Trophoblast cell (in vitro differentiated cells and primary cell): Measurements from ENCODE around the gene FOXD4L3.
"Not testable (repeated sequence)": the region's sequence is repeated elsewhere in the genome, so short reads cannot be mapped to it uniquely, and the experiment has no call there.

Experiments used
- DNase-seq, 2 donors: peaks; one replicate each; pipeline ENCODE4 v3.0.0-alpha.2; 2016
- H2AFZ ChIP-seq: 2 replicates; pipeline ENCODE4 v1.6.1; 2013; ENCODE audit warnings: low read length, moderate library complexity, mild to moderate bottlenecking; ENCODE audit not compliant: insufficient read depth, poor library complexity
- H2AK5ac ChIP-seq: 2 replicates; pipeline ENCODE4 v1.6.1; 2013; ENCODE audit warnings: mild to moderate bottlenecking, low read length
- H2BK120ac ChIP-seq: 2 replicates; pipeline ENCODE4 v1.6.1; 2013; ENCODE audit warnings: low read length, mild to moderate bottlenecking, moderate library complexity; ENCODE audit not compliant: insufficient read depth, poor library complexity
- H2BK12ac ChIP-seq: 2 replicates; pipeline ENCODE4 v1.6.1; 2013; ENCODE audit warnings: mild to moderate bottlenecking, low read length, moderate library complexity
- H2BK5ac ChIP-seq: 2 replicates; pipeline ENCODE4 v1.6.1; 2013; ENCODE audit warnings: low read length, low read depth, moderate library complexity, mild to moderate bottlenecking; ENCODE audit not compliant: poor library complexity
- H3K14ac ChIP-seq: 2 replicates; pipeline ENCODE4 v1.6.1; 2013; ENCODE audit warnings: mild to moderate bottlenecking, low read length
- H3K18ac ChIP-seq: 2 replicates; pipeline ENCODE4 v1.6.1; 2013; ENCODE audit warnings: mild to moderate bottlenecking, low read length
- H3K23ac ChIP-seq: 2 replicates; pipeline ENCODE4 v1.6.1; 2013; ENCODE audit warnings: low read length
- H3K27ac ChIP-seq: 2 replicates; pipeline ENCODE4 v1.5.1; 2013; ENCODE audit warnings: low read depth, mild to moderate bottlenecking, inconsistent platforms, low read length, moderate library complexity
- H3K27me3 ChIP-seq: 2 replicates; pipeline ENCODE4 v1.6.1; 2013; ENCODE audit warnings: inconsistent platforms, mild to moderate bottlenecking, low read length, moderate library complexity; ENCODE audit not compliant: insufficient read depth
- H3K36me3 ChIP-seq, 2 experiments: 1 replicate in 1 of 2; 2 replicates in 1 of 2; pipeline ENCODE4 v1.6.1; 2013; ENCODE audit warnings: low read length in 2 of 2, mild to moderate bottlenecking in 2 of 2, moderate library complexity in 1 of 2; ENCODE audit not compliant: insufficient read depth in 2 of 2, control insufficient read depth in 1 of 2
- H3K4ac ChIP-seq: 2 replicates; pipeline ENCODE4 v1.6.1; 2013; ENCODE audit warnings: low read depth, mild to moderate bottlenecking, low read length, moderate library complexity
- H3K4me1 ChIP-seq, 2 experiments: 1 replicate in 1 of 2; 2 replicates in 1 of 2; pipeline ENCODE4 v1.6.1; 2013; ENCODE audit warnings: low read length in 2 of 2, mild to moderate bottlenecking in 2 of 2, moderate library complexity in 1 of 2; ENCODE audit not compliant: insufficient read depth in 2 of 2, control insufficient read depth in 1 of 2
- H3K4me2 ChIP-seq: 2 replicates; pipeline ENCODE4 v1.6.1; 2013; ENCODE audit warnings: inconsistent platforms, mild to moderate bottlenecking, low read length, moderate library complexity
- H3K4me3 ChIP-seq: 2 replicates; pipeline ENCODE4 v1.5.1; 2013; ENCODE audit warnings: mild to moderate bottlenecking, low read depth, low read length, inconsistent platforms
- H3K79me1 ChIP-seq: one replicate; pipeline ENCODE4 v1.6.1; 2013; ENCODE audit warnings: low read length
- H3K79me2 ChIP-seq: 2 replicates; pipeline ENCODE4 v1.6.1; 2013; ENCODE audit warnings: low read length, mild to moderate bottlenecking; ENCODE audit not compliant: control insufficient read depth, insufficient read depth, poor library complexity
- H3K9ac ChIP-seq: 2 replicates; pipeline ENCODE4 v1.6.1; 2013; ENCODE audit warnings: mild to moderate bottlenecking, low read length
- H3K9me3 ChIP-seq: 2 replicates; pipeline ENCODE4 v1.6.1; 2013; ENCODE audit warnings: low read depth, mild to moderate bottlenecking, control low read depth, inconsistent platforms, low read length; ENCODE audit not compliant: insufficient read depth
- H4K12ac ChIP-seq: 2 replicates; pipeline ENCODE4 v1.6.1; 2013; ENCODE audit warnings: low read depth, mild to moderate bottlenecking, low read length, moderate library complexity
- H4K8ac ChIP-seq: 2 replicates; pipeline ENCODE4 v1.6.1; 2013; ENCODE audit warnings: low read depth, mild to moderate bottlenecking, low read length, moderate library complexity
- H4K91ac ChIP-seq: one replicate; pipeline ENCODE4 v1.6.1; 2013; ENCODE audit warnings: low read depth, mild to moderate bottlenecking, low read length, moderate library complexity
- WGBS: extraction: QIAGEN DNeasy Blood & Tissue Kit; methylation state at CpG from one replicate; pipeline ENCODE4 v1.1.7; 2013; ENCODE audit warnings: missing lambda C conversion rate; ENCODE audit not compliant: insufficient read length, insufficient coverage; ENCODE audit errors: extremely low coverage; 5-methylcytosine and 5-hydroxymethylcytosine counted together

The FOXD4L3 gene

DNA sequence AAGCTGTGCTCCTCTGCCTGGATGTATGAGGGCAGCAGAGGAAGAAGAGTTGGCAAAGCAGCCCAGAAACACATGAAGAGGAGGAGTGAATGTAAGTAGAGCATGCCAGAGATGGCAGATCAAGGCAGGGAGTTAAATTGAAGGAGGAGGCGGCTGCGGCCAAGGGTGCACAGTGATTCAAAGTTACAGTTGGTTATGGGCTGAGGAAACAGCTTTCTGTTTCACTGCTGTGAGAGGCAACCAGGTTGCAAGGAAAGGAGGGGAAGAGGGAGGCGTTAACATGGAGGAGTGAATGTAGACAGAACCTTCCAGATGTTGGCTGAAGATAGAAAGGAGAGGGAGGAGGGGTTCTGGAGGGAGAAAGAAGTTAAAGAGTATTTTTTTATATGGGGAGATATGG, 33.3 kb downstream of the FOXD4L3 start:
- H3K18ac ChIP-seq, H3K79me2 ChIP-seq, H3K4ac ChIP-seq, H3K4me2 ChIP-seq, H3K14ac ChIP-seq, DNase-seq, H2BK5ac ChIP-seq, H3K79me1 ChIP-seq, H3K9me3 ChIP-seq, H3K4me1 ChIP-seq, H4K12ac ChIP-seq, H2AK5ac ChIP-seq, H2BK12ac ChIP-seq, H3K23ac ChIP-seq, H3K4me3 ChIP-seq, H4K8ac ChIP-seq, H4K91ac ChIP-seq, H3K27ac ChIP-seq, H3K36me3 ChIP-seq, H3K27me3 ChIP-seq, H2BK120ac ChIP-seq, H2AFZ ChIP-seq, H3K9ac ChIP-seq: not testable (repeated sequence)
- WGBS: no CpG with 5 or more reads among the region's 3 CpGs

DNA sequence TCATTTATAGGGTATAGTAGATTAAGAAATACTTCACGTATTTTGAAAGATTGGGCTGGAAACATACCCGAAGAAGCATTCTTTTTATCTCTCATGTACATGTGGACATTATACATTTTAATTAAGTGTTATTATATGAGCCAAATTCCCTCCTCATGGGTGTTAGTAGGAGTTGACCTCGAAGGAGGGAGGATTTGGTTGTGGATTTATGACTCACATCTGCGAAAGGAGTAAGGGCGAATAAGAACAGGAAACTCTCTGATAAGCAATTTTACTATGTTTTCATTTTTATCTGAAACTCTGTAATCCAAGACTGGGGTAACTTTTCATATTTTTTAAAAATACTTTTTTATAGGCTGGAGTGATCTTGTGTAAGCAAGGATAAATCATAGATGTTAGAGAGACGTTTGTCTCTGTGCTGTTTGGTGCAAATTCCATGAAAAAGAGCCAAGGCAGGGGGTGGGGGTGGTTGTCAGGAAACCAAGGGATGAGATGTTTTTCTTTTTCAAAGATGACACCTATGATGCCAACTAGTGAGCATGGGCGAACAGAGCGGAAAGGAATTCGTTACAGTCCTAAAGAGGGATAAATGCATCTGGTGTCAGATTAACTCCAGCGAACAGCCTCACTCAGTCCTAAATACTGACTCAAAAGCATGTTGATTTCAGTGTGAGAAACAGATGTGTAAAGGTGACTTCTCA, 34.1 kb downstream of the FOXD4L3 start:
- H3K9me3 ChIP-seq, H3K4me1 ChIP-seq, H3K27ac ChIP-seq, H3K4me2 ChIP-seq, H2BK120ac ChIP-seq, H3K4me3 ChIP-seq, H3K36me3 ChIP-seq, H3K27me3 ChIP-seq, DNase-seq, H3K14ac ChIP-seq, H2AFZ ChIP-seq, H3K18ac ChIP-seq, H2BK5ac ChIP-seq, H3K9ac ChIP-seq, H3K79me2 ChIP-seq, H2BK12ac ChIP-seq, H3K23ac ChIP-seq, H3K4ac ChIP-seq, H3K79me1 ChIP-seq, H4K8ac ChIP-seq, H2AK5ac ChIP-seq, H4K12ac ChIP-seq, H4K91ac ChIP-seq: not testable (repeated sequence)
- WGBS: no CpG with 5 or more reads among the region's 10 CpGs

GRCh38 chr9:68338000-68338399, 35.3 kb downstream of the FOXD4L3 start:
- H2AK5ac ChIP-seq, DNase-seq, H3K4me3 ChIP-seq, H3K18ac ChIP-seq, H2BK120ac ChIP-seq, H4K8ac ChIP-seq, H3K27me3 ChIP-seq, H3K23ac ChIP-seq, H3K36me3 ChIP-seq, H3K27ac ChIP-seq, H3K4me1 ChIP-seq, H3K14ac ChIP-seq, H3K79me1 ChIP-seq, H2AFZ ChIP-seq, H4K12ac ChIP-seq, H3K4ac ChIP-seq, H3K9ac ChIP-seq, H3K79me2 ChIP-seq, H3K4me2 ChIP-seq, H2BK12ac ChIP-seq, H2BK5ac ChIP-seq, H3K9me3 ChIP-seq, H4K91ac ChIP-seq: not testable (repeated sequence)
- WGBS: no CpG with 5 or more reads among the region's 7 CpGs

- H2BK5ac ChIP-seq, H3K4me2 ChIP-seq, H4K12ac ChIP-seq, H3K27me3 ChIP-seq, H3K4ac ChIP-seq, H4K91ac ChIP-seq, H3K23ac ChIP-seq, H2AFZ ChIP-seq, DNase-seq, H2AK5ac ChIP-seq, H2BK120ac ChIP-seq, H3K9me3 ChIP-seq, H3K4me1 ChIP-seq, H3K79me1 ChIP-seq, H3K4me3 ChIP-seq, H3K18ac ChIP-seq, H3K9ac ChIP-seq, H3K36me3 ChIP-seq, H4K8ac ChIP-seq, H3K14ac ChIP-seq, H3K27ac ChIP-seq, H2BK12ac ChIP-seq, H3K79me2 ChIP-seq: not testable (repeated sequence)
- WGBS: no CpG with 5 or more reads among the region's 10 CpGs
These were observed 39.8 kb downstream of the FOXD4L3 start for GRCh38 chr9:68342265-68343025.
